Loucy (cell line): Measurements from ENCODE around the gene TMEM161A.

Experiments
- H2AFZ ChIP-seq: fragments of 200-600 bp; sonication (generic); 2 replicates; pipeline ENCODE4 v1.6.0; 2016; ENCODE audit warnings: antibody characterized with exemption, mild to moderate bottlenecking, low read length, moderate library complexity
- H3F3A ChIP-seq: fragments of 200-600 bp; 2 replicates; pipeline ENCODE4 v1.6.0; 2016; ENCODE audit warnings: antibody characterized with exemption, low read depth, mild to moderate bottlenecking
- H3K27me3 ChIP-seq: fragments of 200-600 bp; sonication (generic); 2 replicates; pipeline ENCODE4 v1.6.1; 2014; ENCODE audit warnings: low read length, mild to moderate bottlenecking; ENCODE audit not compliant: insufficient read depth, poor library complexity, severe bottlenecking
- H3K36me3 ChIP-seq: fragments of 200-600 bp; sonication (generic); 2 replicates; pipeline ENCODE4 v1.6.1; 2016; ENCODE audit warnings: low read length; ENCODE audit not compliant: insufficient read depth
- H3K4me1 ChIP-seq: fragments of 200-600 bp; sonication (generic); 2 replicates; pipeline ENCODE4 v1.5.1; 2014; ENCODE audit warnings: low read length, mild to moderate bottlenecking; ENCODE audit not compliant: insufficient read depth, poor library complexity, severe bottlenecking
- H3K4me2 ChIP-seq: fragments of 200-600 bp; sonication (generic); 2 replicates; pipeline ENCODE4 v1.6.0; 2014; ENCODE audit warnings: antibody characterized with exemption, low read length, low read depth, mild to moderate bottlenecking; ENCODE audit not compliant: poor library complexity, severe bottlenecking
- H3K4me3 ChIP-seq: fragments of 200-600 bp; sonication (generic); 2 replicates; pipeline ENCODE4 v1.5.1; 2014; ENCODE audit warnings: low read length, mild to moderate bottlenecking, mixed read lengths; ENCODE audit not compliant: poor library complexity, severe bottlenecking
- H3K79me2 ChIP-seq: fragments of 200-600 bp; sonication (generic); 2 replicates; pipeline ENCODE4 v1.6.1; 2014; ENCODE audit warnings: low read length; ENCODE audit not compliant: insufficient read depth
- H3K9ac ChIP-seq: fragments of 200-600 bp; sonication (generic); 2 replicates; pipeline ENCODE4 v1.6.0; 2014; ENCODE audit warnings: mild to moderate bottlenecking, low read depth, low read length, moderate library complexity; ENCODE audit not compliant: poor library complexity, severe bottlenecking
- H3K9me2 ChIP-seq: fragments of 200-600 bp; sonication (generic); replicated peaks from 2 replicates; pipeline ENCODE4 v1.6.1; 2016; ENCODE audit warnings: low read depth, low read length, mixed read lengths
- H3K9me3 ChIP-seq: fragments of 200-600 bp; sonication (generic); 2 replicates; pipeline ENCODE4 v1.6.1; 2014; ENCODE audit warnings: mild to moderate bottlenecking, antibody characterized with exemption, low read length, low read depth; ENCODE audit not compliant: insufficient read depth
- H4K20me1 ChIP-seq: fragments of 200-600 bp; sonication (generic); 2 replicates; pipeline ENCODE4 v1.6.0; 2014; ENCODE audit warnings: antibody characterized with exemption, low read length, mild to moderate bottlenecking; ENCODE audit not compliant: insufficient read depth, poor library complexity, severe bottlenecking
- EZH2phosphoT487 ChIP-seq: fragments of 200-600 bp; IDR thresholded peaks from 2 replicates; pipeline ENCODE4 v1.6.1; 2018; ENCODE audit warnings: antibody characterized with exemption, mild to moderate bottlenecking, moderate library complexity, borderline replicate concordance
- TF ChIP-seq, protein P1 (sequence below): fragments of 200-600 bp; sonication (generic); conservative IDR thresholded peaks from 2 replicates; pipeline ENCODE4 v1.5.1; 2014; ENCODE audit warnings: mild to moderate bottlenecking, antibody characterized with exemption, low read length

Gene TMEM161A

DNA sequence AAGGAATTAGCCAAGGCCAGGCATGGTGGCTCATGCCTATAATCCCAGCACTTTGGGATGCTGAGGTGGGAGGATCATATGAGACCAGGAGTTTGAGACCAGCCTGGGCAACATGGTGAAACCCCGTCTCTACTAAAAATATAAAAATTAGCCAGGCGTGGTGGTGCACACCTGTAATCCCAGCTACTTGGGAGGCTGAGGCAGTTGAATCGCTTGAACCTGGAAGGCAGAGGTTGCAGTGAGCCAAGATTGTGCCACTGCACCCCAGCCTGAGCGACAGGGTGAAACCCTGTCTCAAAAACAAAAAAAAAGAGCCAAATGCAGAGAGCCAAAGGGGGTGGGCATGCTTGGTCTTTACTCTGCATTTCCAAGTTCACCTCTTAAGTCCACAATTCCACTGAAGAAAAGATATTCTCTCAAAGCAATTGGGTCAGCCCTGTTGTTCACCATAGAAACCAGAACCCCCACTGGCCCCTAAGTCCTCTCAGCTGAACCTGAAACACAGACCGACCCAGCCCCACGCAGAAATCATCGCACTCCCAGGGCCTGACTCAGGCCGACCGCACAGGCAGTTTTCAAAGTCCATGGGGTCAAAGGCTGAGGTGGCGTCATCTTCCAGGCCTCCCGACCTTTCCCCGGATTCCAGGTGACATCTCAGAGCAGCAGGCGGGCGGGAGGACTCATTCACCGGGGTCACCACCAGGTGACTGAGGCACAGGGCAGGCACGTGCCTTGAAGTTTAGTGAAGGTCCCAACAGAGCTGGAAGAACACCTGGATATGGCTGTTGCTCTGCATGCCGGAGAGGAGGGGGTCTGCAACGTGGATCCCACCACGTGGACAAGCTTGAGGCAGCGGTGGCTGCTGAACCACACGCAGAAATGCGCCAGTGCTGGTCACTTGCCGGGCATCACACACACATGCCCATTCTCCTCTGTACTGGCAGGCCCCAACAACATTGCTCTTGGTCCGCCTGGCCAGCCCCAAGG is 41.3 kb downstream of the TMEM161A start:
- Histone ChIP-seq H3K9ac (no peak overlapping the region), H3K79me2 (no peaks in the 10 kb centered on the region), H3K27me3 (no peaks in the 10 kb centered on the region), H3K4me1 (no peaks in the 10 kb centered on the region), H4K20me1 (no peaks in the 10 kb centered on the region), H3K4me2 (no peak overlapping the region), H3K4me3 (no peak overlapping the region), H3F3A (no peaks in the 10 kb centered on the region), H2AFZ (no peak overlapping the region), H3K9me2 (no peaks in the 10 kb centered on the region), H3K9me3 (no peaks in the 10 kb centered on the region), H3K36me3 (peaks cover 7% of the 10 kb centered on the region; the same call in 1 of the 2 replicates)
- TF ChIP-seq, protein P1, sequence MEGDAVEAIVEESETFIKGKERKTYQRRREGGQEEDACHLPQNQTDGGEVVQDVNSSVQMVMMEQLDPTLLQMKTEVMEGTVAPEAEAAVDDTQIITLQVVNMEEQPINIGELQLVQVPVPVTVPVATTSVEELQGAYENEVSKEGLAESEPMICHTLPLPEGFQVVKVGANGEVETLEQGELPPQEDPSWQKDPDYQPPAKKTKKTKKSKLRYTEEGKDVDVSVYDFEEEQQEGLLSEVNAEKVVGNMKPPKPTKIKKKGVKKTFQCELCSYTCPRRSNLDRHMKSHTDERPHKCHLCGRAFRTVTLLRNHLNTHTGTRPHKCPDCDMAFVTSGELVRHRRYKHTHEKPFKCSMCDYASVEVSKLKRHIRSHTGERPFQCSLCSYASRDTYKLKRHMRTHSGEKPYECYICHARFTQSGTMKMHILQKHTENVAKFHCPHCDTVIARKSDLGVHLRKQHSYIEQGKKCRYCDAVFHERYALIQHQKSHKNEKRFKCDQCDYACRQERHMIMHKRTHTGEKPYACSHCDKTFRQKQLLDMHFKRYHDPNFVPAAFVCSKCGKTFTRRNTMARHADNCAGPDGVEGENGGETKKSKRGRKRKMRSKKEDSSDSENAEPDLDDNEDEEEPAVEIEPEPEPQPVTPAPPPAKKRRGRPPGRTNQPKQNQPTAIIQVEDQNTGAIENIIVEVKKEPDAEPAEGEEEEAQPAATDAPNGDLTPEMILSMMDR, result no peak
- no peak for TF ChIP-seq EZH2phosphoT487

DNA sequence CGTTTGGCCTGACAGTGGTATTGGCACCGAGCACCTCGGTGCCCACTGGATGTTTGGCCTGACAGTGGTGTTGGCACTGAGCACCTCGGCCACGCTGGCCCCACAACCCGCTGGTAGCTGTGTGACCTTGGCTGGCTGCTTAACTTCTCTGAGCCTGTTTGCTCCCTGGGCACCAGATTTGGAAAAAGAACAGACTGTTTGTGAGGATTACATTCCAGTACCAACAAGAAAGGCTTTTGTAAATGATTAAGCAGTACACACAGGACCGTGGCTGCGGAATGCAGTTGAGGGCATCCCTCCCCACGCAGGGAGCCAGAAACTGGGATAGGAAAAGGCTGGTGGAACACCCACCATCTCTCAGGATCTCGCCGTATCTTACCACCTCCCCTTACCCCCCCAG is 42.6 kb downstream of the TMEM161A start:
- Histone ChIP-seq H3K4me2 (no peak overlapping the region), H3K9me3 (no peaks in the 10 kb centered on the region), H3K4me1 (no peaks in the 10 kb centered on the region), H2AFZ (no peak overlapping the region), H3F3A (no peaks in the 10 kb centered on the region), H3K36me3 (peaks cover 5% of the 10 kb centered on the region; the same call in 1 of the 2 replicates), H3K27me3 (no peaks in the 10 kb centered on the region), H4K20me1 (no peaks in the 10 kb centered on the region), H3K4me3 (no peak overlapping the region), H3K9me2 (no peaks in the 10 kb centered on the region), H3K9ac (no peak overlapping the region), H3K79me2 (no peaks in the 10 kb centered on the region)
- TF ChIP-seq, protein P1, result no peak
- TF ChIP-seq EZH2phosphoT487, result no peak

DNA sequence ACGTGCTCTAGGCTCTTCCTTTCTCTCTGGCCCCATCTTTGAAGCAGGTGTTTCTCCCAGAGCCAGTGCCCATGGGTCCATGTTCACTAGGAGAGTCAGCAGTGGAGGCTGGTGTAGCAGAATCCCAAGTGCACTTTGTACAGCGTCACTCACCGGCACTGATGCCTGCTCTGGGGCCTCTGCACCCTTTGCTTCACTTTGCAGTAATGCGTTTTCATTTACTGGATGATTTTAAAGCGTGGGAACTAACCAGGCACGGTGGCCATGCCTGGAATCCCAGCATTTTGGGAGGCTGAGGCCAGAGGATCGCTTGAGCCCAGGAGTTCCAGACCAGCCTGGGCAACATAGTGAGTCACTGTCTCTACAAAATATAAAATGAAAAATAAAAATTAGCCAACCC is 43.8 kb downstream of the TMEM161A start:
- Histone ChIP-seq H2AFZ (no peak overlapping the region), H4K20me1 (no peaks in the 10 kb centered on the region), H3K4me1 (no peaks in the 10 kb centered on the region), H3K4me3 (no peak overlapping the region), H3K79me2 (no peaks in the 10 kb centered on the region), H3K9ac (no peak overlapping the region), H3K36me3 (no peaks in the 10 kb centered on the region; the same call in 1 of the 2 replicates), H3K9me2 (no peaks in the 10 kb centered on the region), H3K9me3 (no peaks in the 10 kb centered on the region), H3K4me2 (no peak overlapping the region), H3K27me3 (no peaks in the 10 kb centered on the region), H3F3A (no peaks in the 10 kb centered on the region)
- TF ChIP-seq EZH2phosphoT487, result no peak
- TF ChIP-seq, protein P1, result no peak
